K562 (cell line): Measurements from ENCODE around the gene MYCN. TPM values are rescaled to one million over a fixed set of nuclear protein-coding genes. Genes with fewer than 3 reads are reported as not detected.

Experiments used
- ATAC-seq: fragments of 200-7000 bp; cut with Tn5 transposase; 3 replicates; pipeline ENCODE4 v1.9.1; 2020; ENCODE audit warnings: moderate library complexity
- BruUV-seq: library from RNA; stranded (reverse); fragments of 400-500 nt; replicated peaks from 2 replicates; lab custom pipeline; 2021; lab: Mats Ljungman, UMichigan
- CTCF ChIA-PET: fragments of 300-600 bp; formaldehyde crosslinking; extraction: SDS; loops from one replicate; lab custom pipeline; 2021; ENCODE audit warnings: low intra/inter-chr PET ratio; lab: Yijun Ruan, JAX
- POLR2A ChIA-PET: fragments of 300-600, 350-650 bp; sonication (Branson Sonifier 250); formaldehyde crosslinking; extraction: SDS; loops from one replicate; lab custom pipeline; 2021; ENCODE audit warnings: antibody characterized with exemption, inconsistent platforms; lab: Yijun Ruan, JAX
- DNase-seq, 4 experiments: peaks; one replicate each; pipeline versions ENCODE4 v3.0.0 to v3.0.0-alpha.2; 2011 to 2018; ENCODE audit warnings: low spot score in 3 of 4, mixed read lengths in 3 of 4; ENCODE audit errors: extremely low read depth in 1 of 4
- FAIRE-seq: peaks from 2 replicates; lab custom pipeline; 2011; peaks lifted over from hg19 to GRCh38; lab: Jason Lieb, UNC
- H2AFZ ChIP-seq: 2 replicates; pipeline ENCODE4 v1.6.0; 2011; ENCODE audit warnings: low read depth, low read length, control low read depth, inconsistent platforms
- H3K27ac ChIP-seq: fragments of 200-600 bp; 3 replicates; pipeline ENCODE4 v1.8.0; 2011; ENCODE audit warnings: low read depth, mild to moderate bottlenecking, control low read depth, inconsistent platforms, low read length, moderate library complexity, mixed read lengths; ENCODE audit errors: extremely low read depth
- H3K27me3 ChIP-seq, 2 experiments: fragments of 300-600 bp in 1 of 2; 2 replicates in 1 of 2; 3 replicates in 1 of 2; pipeline versions ENCODE4 v1.6.0 to v1.8.0; 2011; ENCODE audit warnings: inconsistent platforms in 2 of 2, low read length in 2 of 2, mild to moderate bottlenecking in 1 of 2, mixed read lengths in 1 of 2, moderate library complexity in 1 of 2; ENCODE audit not compliant: control insufficient read depth in 2 of 2, insufficient read depth in 2 of 2
- H3K36me3 ChIP-seq: fragments of 300-600 bp; 3 replicates; pipeline ENCODE4 v1.8.0; 2011; ENCODE audit warnings: mild to moderate bottlenecking, low read length, inconsistent platforms; ENCODE audit not compliant: control insufficient read depth, insufficient read depth
- H3K4me1 ChIP-seq, 2 experiments: fragments of 200-600 bp in 1 of 2; replicated peaks in 1 of 2; 2 replicates in 1 of 2; 3 replicates in 1 of 2; pipeline versions ENCODE4 v1.5.1 to v1.8.0; 2011; ENCODE audit warnings: inconsistent platforms in 2 of 2, low read length in 2 of 2, mild to moderate bottlenecking in 1 of 2, mixed read lengths in 1 of 2, moderate library complexity in 1 of 2; ENCODE audit not compliant: control insufficient read depth in 2 of 2, insufficient read depth in 2 of 2
- H3K4me2 ChIP-seq: 2 replicates; pipeline ENCODE4 v1.6.1; 2011; ENCODE audit warnings: low read length, control low read depth, inconsistent platforms, mixed read lengths; ENCODE audit not compliant: insufficient read depth
- H3K4me3 ChIP-seq: fragments of 200-600 bp; sonication (generic), shearing (Covaris generic); 2 replicates; pipeline ENCODE4 v1.5.1; 2016; ENCODE audit warnings: control low read depth, inconsistent platforms
- H3K79me2 ChIP-seq: fragments of 200-600 bp; 3 replicates; pipeline ENCODE4 v1.8.0; 2011; ENCODE audit warnings: low read length, inconsistent platforms; ENCODE audit not compliant: control insufficient read depth, insufficient read depth
- H3K9ac ChIP-seq, 2 experiments: 2 replicates each; pipeline versions ENCODE4 v1.6.0 to v1.6.1; 2011; ENCODE audit warnings: low read depth in 2 of 2, low read length in 2 of 2, control low read depth in 1 of 2, inconsistent platforms in 1 of 2, mild to moderate bottlenecking in 1 of 2, mixed read lengths in 1 of 2; ENCODE audit not compliant: insufficient read depth in 1 of 2
- H3K9me1 ChIP-seq: one replicate; pipeline ENCODE4 v1.6.0; 2011; ENCODE audit warnings: inconsistent platforms, mild to moderate bottlenecking, low read length, moderate library complexity; ENCODE audit not compliant: control insufficient read depth, insufficient read depth
- H3K9me3 ChIP-seq: replicated peaks from 2 replicates; pipeline ENCODE4 v1.5.1; 2011; ENCODE audit warnings: low read depth, low read length, inconsistent platforms; ENCODE audit not compliant: control insufficient read depth, insufficient read depth
- H4K20me1 ChIP-seq: replicated peaks from 2 replicates; pipeline ENCODE4 v1.6.1; 2011; ENCODE audit warnings: low read length, inconsistent platforms, mixed read lengths; ENCODE audit not compliant: control insufficient read depth, insufficient read depth
- ILF3 ChIP-seq: fragments of 450-650 bp; IDR thresholded peaks from 2 replicates; pipeline ENCODE4 v1.6.1; 2018; ENCODE audit warnings: antibody characterized with exemption, mild to moderate bottlenecking, moderate library complexity, borderline replicate concordance
- ZNF140 ChIP-seq: fragments of 250-450 bp; sonication (Bioruptor Pico); IDR thresholded peaks from 2 replicates; pipeline ENCODE4 v1.8.0; 2021; ENCODE audit warnings: moderate library complexity, mild to moderate bottlenecking, inconsistent platforms
- ZNF436 ChIP-seq: fragments of 250-450, 450-650 bp; sonication (Bioruptor Pico); formaldehyde crosslinking; IDR thresholded peaks from 2 replicates; pipeline ENCODE4 v1.7.0; 2020; ENCODE audit warnings: mild to moderate bottlenecking
- ZNF766 ChIP-seq: fragments of 200-800 bp; sonication (Bioruptor generic); conservative IDR thresholded peaks from 2 replicates; pipeline ENCODE4 v1.6.1; 2016; ENCODE audit warnings: missing genetic modification characterization, missing compliant biosample characterization
- WGBS: fragments of 100-300 bp; shearing (Covaris generic); methylation state at CpG from one replicate; pipeline ENCODE4 v1.1.6; 2016; ENCODE audit warnings: low coverage, mixed read lengths; ENCODE audit not compliant: insufficient coverage; ENCODE audit errors: missing lambda C conversion rate; 5-methylcytosine and 5-hydroxymethylcytosine counted together
- in situ Hi-C: fragments of 300-500 bp; cut with MboI; formaldehyde crosslinking; loops from 4 replicates; pipeline ENCODE4 v1.15.0; 2018; ENCODE audit warnings: inconsistent platforms, mixed read lengths
- intact Hi-C: fragments of 100-400 bp; cut with micrococcal nuclease; formaldehyde crosslinking; loops from 2 replicates; pipeline ENCODE4 v1.14.2; 2022
- polyA plus RNA-seq, 8 experiments: library from polyadenylated mRNA; depleted of rRNA in 4 of 8; stranded (reverse) in 5 of 8; unstranded in 3 of 8; fragments of >200 nt; fragmentation: Nextera tagmentation in 2 of 8; fragmentation: Illumina TruSeq in 1 of 8; extraction: Ambion mirVana in 2 of 8; extraction: Trizol in 1 of 8; gene quantifications; 2 replicates each; pipeline versions ENCODE4 v1.2.1 to v1.2.3, GENCODE V29; 2011 to 2014; ENCODE audit warnings: inconsistent platforms in 1 of 8, missing spikeins in 1 of 8
- total RNA-seq, 7 experiments: library from RNA; depleted of rRNA in 6 of 7; stranded (reverse); fragments of >200 nt in 6 of 7; fragmentation: Illumina TruSeq in 2 of 7; extraction: Trizol in 2 of 7; gene quantifications; 2 replicates each; pipeline versions ENCODE4 v1.2.1 to v1.2.3, GENCODE V29; 2011 to 2021; ENCODE audit warnings: low replicate concordance in 1 of 7
- TF ChIP-seq, protein P1 (sequence below): fragments of 250-450 bp; sonication (Bioruptor Pico); IDR thresholded peaks from 2 replicates; pipeline ENCODE4 v1.4.0; 2020
- TF ChIP-seq, protein P2 (sequence below), 2 experiments: fragments of 450-650 bp in 1 of 2; sonication (generic) in 1 of 2; formaldehyde crosslinking; conservative IDR thresholded peaks; 2 replicates each; pipeline versions ENCODE4 v1.4.0 to v1.8.1; 2020 to 2022; ENCODE audit warnings: mild to moderate bottlenecking in 1 of 2, missing genetic modification reagents in 1 of 2

MYCN gene
- total and polyA plus RNA-seq, 9 of the 15 experiments (the other 6 are each of a cell fraction or from before 2014, with no cell fraction given), result not detected

DNA sequence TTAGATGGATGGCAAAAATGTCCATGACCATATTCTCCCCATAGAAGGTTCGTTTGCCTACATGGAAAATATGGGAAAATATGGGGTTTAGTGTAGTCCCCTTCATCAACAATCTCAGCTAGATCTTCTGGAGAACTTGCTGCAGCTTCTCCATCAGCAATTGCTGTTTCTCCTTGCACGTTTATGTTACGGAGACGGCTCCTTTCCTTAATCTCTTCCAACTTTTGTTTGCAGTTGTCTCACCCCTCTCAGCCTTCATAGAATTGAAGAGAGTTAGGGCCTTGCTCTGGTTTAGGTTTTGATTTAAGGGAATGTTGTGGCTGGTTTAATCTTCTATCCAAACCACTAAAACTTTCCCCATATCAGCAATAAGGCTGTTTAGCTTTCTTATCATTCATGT is 28.9 kb downstream of the MYCN start:
- DNase-seq, result no peak
- Histone ChIP-seq H3K9me3 (no peaks in the 10 kb centered on the region), H3K9me1 (no peaks in the 10 kb centered on the region), H2AFZ (no peak overlapping the region)
- TF ChIP-seq ZNF140 (CRISPR knock-in tag), result no peak
- no peak for TF ChIP-seq ZNF766 (CRISPR knock-in tag)
- TF ChIP-seq ZNF436, result no peak
- TF ChIP-seq ILF3, result no peak
- TF ChIP-seq, protein P1, sequence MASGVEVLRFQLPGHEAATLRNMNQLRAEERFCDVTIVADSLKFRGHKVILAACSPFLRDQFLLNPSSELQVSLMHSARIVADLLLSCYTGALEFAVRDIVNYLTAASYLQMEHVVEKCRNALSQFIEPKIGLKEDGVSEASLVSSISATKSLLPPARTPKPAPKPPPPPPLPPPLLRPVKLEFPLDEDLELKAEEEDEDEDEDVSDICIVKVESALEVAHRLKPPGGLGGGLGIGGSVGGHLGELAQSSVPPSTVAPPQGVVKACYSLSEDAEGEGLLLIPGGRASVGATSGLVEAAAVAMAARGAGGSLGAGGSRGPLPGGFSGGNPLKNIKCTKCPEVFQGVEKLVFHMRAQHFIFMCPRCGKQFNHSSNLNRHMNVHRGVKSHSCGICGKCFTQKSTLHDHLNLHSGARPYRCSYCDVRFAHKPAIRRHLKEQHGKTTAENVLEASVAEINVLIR (CRISPR knock-in tag), result no peak
- TF ChIP-seq, protein P2, sequence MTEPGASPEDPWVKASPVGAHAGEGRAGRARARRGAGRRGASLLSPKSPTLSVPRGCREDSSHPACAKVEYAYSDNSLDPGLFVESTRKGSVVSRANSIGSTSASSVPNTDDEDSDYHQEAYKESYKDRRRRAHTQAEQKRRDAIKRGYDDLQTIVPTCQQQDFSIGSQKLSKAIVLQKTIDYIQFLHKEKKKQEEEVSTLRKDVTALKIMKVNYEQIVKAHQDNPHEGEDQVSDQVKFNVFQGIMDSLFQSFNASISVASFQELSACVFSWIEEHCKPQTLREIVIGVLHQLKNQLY (CRISPR knock-in tag; conservative IDR thresholded peaks at IDR 0.05), result no peak
- TF ChIP-seq, all 486 proteins: peak for 0
- intact Hi-C loops (no loop called here), in situ Hi-C loops (no loop called here)
- Histone ChIP-seq H3K4me3 (no peak overlapping the region), H3K9ac (no peak overlapping the region), H3K4me2 (no peak overlapping the region), H3K79me2 (no peaks in the 10 kb centered on the region), H4K20me1 (no peaks in the 10 kb centered on the region), H3K27ac (no peak overlapping the region), H3K4me1 (no peaks in the 10 kb centered on the region), H3K27me3 (peaks cover 2 to 19% of the 10 kb centered on the region in 2 experiments; a peak in 4 of 5 replicates), H3K36me3 (no peaks in the 10 kb centered on the region)
- 0% methylated on average over 4 of the region's 4 CpGs for WGBS
- FAIRE-seq (no peak), ATAC-seq (no peak)
- CTCF ChIA-PET, result no interaction called here
- POLR2A ChIA-PET, result no interaction called here
- BruUV-seq, result no TSS peak
